Measurements from ENCODE around the gene SLC4A5.
"Not testable (repeated sequence)": the region's sequence is repeated elsewhere in the genome, so short reads cannot be mapped to it uniquely, and the experiment has no call there.

Gene SLC4A5

DNA sequence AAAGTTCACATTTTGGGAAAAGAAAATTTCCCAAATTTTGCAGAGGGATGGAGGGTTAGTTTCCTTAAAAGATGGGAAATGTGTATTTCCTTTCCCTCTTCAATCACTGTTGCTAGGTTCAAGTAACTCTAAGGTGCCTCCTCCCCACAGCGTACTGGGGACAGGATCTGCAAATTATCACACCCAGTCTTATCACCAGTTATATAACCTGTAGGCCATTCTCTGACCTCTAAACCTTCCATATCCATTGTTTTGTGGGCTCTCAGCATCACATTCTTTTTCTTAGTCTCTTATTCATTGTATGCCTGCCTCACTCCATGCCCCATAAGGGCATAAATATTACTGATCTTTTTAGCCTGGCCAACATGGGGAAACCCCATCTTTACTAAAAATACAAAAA, 148.4 kb downstream of the SLC4A5 start:
- no peak for DNase-seq

DNA sequence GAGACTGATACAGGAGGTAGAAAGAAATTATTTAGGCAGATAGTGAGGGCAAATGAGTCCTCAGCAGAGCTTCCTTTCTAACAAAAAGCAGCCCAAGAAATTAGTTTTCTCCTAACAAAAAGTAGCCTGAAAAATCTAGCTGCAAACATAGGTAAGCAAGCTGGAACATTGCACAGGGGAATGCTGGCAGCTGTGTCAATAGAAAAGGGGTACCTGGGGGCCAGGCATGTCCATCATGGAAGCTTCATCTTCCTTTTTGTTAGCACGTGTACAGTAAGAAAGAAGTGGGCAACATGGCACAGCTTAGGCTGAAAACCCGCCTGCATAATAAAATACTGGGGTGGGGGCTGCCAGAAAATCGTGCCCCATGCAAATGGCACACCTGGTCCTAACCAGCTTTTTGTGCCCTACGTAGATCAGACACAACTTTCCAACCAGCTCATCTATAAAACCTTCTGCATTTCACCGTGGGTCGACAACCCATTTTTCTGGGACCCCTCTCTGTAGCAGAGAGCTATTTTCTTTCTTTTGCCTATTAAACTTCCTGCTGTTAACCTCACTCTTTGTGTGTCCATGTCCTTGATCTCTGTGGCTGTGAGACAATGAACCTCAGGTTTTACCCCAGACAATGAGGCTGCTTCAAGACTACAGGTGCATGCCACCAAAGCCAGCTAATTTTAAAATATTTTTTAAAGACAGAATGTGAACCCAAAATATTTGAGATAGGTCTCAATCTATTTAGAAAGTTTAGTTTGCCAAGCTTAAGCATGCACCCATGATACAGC, 151.4 kb downstream of the SLC4A5 start:
- DNase-seq: no peak

DNA sequence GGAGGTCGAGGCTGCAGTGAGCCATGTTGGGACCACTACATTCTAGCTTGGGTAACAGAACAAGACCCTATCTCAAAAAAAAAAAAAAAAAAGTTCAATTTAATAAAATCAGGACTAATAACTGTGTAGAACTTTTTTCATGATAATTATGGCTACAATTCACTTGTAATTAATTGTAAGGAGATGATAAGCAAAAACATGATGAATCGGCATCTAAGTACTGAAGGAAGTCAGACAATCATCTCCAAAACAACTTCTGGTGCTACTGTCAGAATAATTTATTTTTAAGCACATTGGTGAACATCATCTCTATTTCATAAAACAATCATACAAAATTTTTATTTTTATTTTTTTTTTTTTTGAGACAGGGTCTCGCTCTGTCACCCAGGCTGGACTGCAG, 154.5 kb downstream of the SLC4A5 start:
- no peak for DNase-seq

DNA sequence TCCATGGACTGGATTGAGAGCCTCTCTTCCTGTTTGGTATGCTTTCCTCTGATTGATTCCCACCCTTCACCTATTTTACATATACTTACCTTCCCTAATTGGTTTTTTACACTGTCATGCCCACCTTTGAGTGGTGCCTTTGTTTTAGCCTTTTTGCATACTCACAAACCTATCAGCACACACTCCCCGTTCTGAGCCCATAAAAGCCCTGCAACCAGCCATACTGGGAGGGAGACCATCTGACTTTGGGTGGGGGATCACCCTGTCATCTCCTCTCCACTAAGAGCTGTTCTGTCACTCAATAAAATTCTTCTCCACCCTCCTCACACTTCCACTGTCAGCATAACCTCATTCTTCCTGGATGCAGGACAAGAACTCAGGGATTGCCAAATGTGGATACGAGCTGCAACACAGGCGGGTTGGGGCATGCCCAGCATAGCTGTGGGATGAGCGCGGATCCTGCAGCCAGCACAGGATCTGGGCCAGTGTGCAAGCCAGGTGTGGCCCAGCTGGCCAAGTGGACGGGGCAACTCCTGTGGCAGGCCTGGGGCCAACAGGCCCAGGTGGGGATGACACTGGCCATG, 155.1 kb downstream of the SLC4A5 start:
- peak; percentile 22 for DNase-seq

DNA sequence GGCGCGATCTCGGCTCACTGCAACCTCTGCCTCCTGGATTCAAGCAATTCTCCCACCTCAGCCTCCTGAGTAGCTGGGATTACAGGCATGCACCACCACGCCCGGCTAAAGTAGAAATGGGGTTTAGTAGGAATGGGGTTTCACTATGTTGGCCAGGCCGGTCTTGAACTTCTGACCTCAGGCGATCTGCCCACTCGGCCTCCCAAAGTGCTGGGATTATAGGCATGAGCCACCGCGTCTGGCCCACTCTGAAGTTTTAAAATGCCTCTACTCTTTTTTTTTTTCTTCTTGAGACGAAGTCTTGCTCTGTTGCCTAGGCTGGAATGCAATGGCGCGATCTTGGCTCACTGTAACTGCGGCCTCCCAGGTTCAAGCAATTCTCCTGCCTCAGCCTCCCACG, 156.5 kb downstream of the SLC4A5 start:
- not testable (repeated sequence) for DNase-seq

DNA sequence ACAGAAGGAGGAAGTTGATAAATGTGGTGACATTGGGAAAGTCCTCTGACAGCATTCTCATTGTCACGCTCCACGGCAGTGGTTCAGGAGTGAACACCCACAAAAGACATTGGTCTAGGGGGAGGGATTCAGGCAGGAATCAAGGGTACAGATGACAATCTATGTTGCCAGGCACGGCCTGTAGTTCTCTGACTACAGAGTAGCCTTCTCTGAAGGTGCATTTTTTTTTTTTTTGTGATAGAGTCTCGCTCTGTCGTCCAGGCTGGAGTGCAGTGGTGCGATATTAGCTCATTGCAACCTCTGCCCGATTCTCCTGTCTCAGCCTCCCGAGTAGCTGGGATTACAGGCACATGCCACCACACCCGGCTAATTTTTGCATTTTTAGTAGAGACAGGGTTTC, 157.2 kb downstream of the SLC4A5 start:
- no peak for DNase-seq

DNA sequence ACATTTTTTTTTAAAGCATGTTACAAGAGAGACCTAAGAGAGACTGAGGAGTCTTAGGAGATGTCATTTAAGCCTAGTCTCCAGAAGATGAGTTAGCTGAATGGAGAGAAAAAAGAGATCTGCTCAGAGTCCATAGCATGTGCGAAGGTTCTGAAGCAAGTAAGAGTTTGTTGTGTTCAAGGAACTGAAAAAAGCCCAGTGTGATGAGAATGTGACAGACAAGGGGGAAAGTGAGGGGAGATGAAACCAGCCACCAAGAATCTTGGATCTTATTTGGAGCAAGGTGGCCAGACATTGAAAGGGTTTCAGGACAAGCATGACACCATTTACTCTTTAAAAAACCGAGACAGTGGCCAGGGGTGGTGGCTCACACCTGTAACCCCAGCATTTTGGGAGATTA, 159.3 kb downstream of the SLC4A5 start:
- DNase-seq: no peak

DNA sequence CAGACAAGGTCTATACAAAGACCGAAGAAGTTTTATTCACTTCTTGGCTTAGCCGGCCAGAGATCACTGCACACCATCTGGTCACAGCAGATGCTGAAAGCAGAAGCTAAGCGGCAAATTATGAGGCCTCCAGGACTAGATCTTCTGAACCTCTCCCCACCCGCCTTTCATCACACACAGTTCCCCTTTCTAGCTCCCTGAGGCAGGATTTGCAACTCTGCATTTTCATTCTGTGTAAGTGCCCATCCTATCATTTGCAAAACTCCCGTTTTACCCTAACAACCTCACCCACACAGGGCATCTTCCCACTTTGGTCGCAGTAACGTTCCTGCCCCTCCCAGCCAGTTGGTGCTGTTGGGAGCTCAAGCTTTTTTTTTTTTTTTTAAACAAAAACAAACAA, 161.5 kb downstream of the SLC4A5 start:
- no peak for DNase-seq

DNA sequence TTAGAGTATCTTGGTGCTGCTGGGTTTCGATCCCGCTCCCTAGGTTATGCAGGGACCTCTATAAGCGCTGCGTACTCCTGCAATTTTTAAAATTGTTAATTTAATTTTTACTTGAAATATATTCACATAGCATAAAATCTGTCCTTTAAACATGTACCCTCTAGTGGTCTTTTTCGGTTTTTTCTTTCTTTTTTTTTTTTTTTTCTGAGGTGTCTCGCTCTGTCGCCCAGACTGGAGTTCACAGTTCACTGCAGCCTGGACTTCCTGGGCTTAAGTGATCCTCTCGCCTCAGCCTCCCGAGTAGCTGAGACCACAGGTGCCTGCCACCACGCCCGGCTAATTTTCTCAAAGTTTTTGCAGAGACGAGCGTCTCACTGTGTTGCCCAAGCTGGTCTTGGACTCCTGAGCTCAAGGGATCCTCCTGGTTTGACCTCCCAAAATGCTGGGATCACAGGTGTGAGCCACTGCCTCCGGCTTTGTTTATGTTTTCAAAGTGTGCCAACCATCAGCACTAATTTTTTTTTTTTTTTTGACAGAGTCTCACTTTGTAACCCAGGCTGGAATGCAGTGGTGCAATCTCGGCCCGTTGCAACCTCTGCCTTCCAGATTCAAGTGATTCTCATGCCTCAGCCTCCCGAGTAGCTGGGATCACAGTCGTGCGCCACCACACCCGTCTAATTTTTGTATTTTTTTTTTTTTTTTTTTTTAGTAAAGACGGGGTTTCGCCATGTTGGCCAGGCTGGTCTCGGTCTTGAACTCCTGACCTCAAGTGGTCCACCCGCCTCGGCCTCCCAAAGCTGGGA, 164.0 kb downstream of the SLC4A5 start:
- no peak for DNase-seq

DNA sequence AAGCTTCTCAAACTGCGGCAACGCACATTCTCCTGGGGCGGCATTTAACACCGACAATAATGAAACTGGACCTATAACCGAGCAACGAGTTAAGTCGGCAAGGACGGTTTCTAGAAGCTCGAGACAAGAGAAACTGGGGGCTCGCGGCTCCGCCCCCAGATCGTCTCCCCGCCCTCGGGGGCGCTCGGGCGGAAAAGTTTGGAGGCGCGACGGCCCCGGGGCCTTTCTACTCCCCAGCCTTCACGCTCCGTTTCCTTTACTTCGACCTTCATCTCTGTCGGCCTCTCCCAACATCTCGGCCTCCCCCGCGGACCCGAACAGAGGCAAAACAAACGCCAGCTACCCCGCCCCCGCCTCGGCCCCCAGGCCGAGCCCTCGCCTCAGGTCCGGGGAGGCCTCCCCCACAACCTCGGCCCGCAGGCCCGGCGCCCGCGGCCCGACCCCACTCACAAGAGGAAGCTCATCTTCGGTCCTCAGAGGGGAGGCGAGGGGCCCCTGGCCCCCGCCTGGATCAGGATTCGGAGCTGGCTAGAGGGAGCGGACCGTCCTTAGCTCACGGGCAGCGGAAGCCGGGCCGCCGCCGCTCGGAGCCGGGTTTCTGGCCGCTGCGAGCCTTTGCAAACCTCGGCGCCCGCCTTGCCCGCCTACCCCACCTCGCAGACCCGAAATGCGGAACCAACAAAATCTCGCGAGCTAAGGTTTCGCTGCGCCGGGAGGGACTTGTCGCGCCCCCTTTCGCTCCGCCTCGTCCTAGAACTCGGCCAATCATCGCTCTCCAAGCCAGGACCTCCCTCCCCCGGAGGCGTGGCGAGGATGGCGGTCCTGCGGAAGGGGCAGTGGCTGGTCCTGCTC, 164.8 kb downstream of the SLC4A5 start, which contains the start of gene MOB1A:
TSS of gene MOB1A (minus strand) at position 669 of the 852 bp plus-strand sequence. CDS start at position 464, 205 bp downstream.
- DNase-seq: peak; percentile 66

DNA sequence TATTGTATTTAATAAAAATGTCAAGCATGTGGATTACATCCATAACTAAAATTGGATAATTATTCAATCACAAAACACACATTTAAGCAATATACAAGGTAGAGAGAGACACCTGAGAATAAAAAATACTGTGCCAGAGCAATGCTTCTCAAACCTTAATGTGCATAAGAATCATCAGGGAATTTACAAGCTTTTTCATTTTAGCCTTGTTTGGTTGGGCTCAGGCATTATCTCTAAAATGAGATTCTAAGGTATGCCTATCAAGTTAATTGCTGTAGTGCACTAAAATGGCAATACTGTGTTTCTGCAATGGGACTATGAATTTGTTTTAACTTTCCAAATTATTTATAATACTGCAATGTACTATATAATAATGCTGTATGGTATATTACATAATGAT, 165.5 kb downstream of the SLC4A5 start:
- DNase-seq: no peak

DNA sequence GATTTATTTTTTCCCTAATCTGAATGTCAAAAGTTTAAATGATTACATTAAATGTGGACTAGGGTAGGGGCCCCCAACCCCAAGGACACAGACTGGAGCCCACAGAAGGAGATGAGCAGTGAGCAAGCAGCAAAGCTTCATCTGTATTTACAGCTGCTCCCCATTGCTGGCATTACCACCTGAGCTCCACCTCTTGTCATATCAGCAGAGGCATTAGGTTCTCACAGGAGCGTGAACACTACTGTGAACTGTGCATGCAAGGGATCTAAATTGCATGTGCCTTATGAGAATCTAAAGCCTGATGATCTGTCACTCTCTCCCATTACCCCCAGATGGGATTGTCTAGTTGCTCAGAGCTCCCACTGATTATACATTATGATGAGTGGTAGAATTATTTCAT, 168.3 kb downstream of the SLC4A5 start:
- DNase-seq: no peak

DNA sequence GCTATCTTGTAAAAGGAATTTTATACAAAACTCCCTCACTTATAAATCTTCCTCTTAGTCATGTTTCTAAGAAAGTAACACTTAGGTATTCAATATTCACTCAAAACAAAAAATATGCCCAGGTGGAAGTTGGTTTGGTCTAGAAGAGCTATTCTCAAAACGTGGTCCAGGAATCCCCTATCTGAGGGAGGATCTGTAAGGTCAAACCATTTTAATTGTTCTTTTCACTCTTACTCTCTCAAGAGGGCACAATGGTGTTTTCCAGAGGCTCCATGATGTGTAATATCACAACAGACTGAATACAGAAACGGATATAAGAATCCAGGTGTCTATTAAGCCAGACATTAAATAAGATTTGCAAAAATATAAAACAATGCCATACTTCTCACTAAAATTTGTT, 174.5 kb downstream of the SLC4A5 start:
- DNase-seq: no peak

All from 8988T (cell line).